ENCODE results near the gene UMOD.

Gene UMOD

GRCh38 chr16:20298452-20298851 is 54.1 kb downstream of the UMOD start:
- TF ChIP-seq, protein P1, sequence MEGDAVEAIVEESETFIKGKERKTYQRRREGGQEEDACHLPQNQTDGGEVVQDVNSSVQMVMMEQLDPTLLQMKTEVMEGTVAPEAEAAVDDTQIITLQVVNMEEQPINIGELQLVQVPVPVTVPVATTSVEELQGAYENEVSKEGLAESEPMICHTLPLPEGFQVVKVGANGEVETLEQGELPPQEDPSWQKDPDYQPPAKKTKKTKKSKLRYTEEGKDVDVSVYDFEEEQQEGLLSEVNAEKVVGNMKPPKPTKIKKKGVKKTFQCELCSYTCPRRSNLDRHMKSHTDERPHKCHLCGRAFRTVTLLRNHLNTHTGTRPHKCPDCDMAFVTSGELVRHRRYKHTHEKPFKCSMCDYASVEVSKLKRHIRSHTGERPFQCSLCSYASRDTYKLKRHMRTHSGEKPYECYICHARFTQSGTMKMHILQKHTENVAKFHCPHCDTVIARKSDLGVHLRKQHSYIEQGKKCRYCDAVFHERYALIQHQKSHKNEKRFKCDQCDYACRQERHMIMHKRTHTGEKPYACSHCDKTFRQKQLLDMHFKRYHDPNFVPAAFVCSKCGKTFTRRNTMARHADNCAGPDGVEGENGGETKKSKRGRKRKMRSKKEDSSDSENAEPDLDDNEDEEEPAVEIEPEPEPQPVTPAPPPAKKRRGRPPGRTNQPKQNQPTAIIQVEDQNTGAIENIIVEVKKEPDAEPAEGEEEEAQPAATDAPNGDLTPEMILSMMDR (IDR thresholded peaks at IDR 0.05; ENCODE audit: insufficient read depth, low read depth, low read length, missing control alignments): no peak
- H3K4me3 ChIP-seq (ENCODE audit: low read depth, low read length): no peak overlapping the region
- no peak for DNase-seq (ENCODE audit: low read depth)

DNA sequence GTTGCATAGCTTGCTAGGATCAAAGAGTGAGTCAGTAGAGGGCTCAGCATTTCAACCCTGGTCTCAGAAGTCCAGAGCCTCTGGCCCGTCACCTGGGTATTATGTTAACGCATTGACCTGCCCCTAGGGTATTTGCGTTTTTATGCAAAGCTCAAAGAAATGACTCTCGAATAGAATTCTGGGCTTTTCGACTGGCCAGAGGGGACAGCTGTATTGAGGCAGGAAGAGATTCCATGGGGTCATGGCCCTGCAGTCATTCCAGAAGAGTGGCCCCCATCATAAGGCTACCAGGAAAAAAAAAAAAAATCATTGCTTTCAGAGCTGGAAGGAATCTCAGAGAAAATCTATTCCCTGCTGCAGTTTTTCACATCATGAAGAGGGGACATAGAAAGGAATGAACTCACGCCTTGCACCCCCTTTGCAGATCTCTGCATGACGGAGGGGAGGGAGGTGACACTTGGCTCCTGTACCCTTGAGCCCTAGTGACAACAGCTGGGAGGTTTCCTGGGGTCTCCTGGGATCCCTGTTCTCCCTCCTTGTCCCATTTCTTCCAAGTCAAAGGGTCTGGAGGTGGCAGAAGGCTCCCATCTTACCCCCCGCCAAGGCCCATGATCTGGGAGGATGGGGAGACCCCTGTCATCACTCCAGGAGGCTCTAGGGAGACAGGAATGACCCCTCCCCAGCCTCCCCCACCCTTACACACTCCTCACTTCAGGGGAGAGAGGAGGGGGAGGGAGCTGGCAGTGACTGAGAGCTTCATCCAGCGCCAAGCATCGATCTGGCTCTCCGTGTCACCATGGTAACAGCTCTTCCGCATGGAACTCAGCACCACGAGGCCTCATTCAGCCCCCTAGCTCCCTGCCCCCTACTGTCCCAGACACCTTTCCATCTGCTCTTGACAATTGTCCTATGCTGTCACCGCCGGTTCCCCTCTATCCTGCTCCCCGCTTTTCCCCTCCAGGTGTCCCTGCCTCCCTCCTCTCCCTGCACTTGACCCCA is 61.0 kb downstream of the UMOD start:
- no peak overlapping the region for H3K4me3 ChIP-seq (ENCODE audit: low read depth, low read length)
- no peak for DNase-seq (ENCODE audit: low read depth)
- TF ChIP-seq, protein P1 (IDR thresholded peaks at IDR 0.05; ENCODE audit: insufficient read depth, low read depth, low read length, missing control alignments): no peak

GRCh38 chr16:20289571-20289970 is 62.9 kb downstream of the UMOD start:
- DNase-seq (ENCODE audit: low read depth): no peak
- TF ChIP-seq, protein P1 (IDR thresholded peaks at IDR 0.05; ENCODE audit: insufficient read depth, low read depth, low read length, missing control alignments): no peak
- no peak overlapping the region for H3K4me3 ChIP-seq (ENCODE audit: low read depth, low read length)

- no peak overlapping the region for H3K4me3 ChIP-seq (ENCODE audit: low read depth, low read length)
- no peak for DNase-seq (ENCODE audit: low read depth)
- TF ChIP-seq, protein P1 (IDR thresholded peaks at IDR 0.05; ENCODE audit: insufficient read depth, low read depth, low read length, missing control alignments): no peak
Measured at GRCh38 chr16:20285993-20286499, 66.5 kb downstream of the UMOD start.

Measured in GM12865 (cell line).